OCI-LY3 (cell line): ENCODE measurements around the gene DPYD.

ENCODE experiments used
- CTCF ChIP-seq: fragments of 200-600, 300-600 bp; sonication (generic); IDR thresholded peaks from 2 replicates; pipeline ENCODE4 v1.5.1; 2014; ENCODE audit warnings: antibody characterized with exemption, low read length, low read depth
- EZH2phosphoT487 ChIP-seq: fragments of 200-600 bp; shearing (Covaris generic); IDR thresholded peaks from 2 replicates; pipeline ENCODE4 v1.6.1; 2018; ENCODE audit warnings: antibody characterized with exemption, mixed run types, low read depth

- no peak for TF ChIP-seq EZH2phosphoT487
- TF ChIP-seq CTCF = no peak
Observed at GRCh38 chr1:97540346-97540888, 380.4 kb downstream of the DPYD start.
